Adrenal gland (tissue), 12 donors: Measurements from ENCODE around the gene SIRT6. TPM values are rescaled to one million over a fixed set of nuclear protein-coding genes. Genes with fewer than 3 reads are reported as not detected.
"Not testable (repeated sequence)": the region's sequence is repeated elsewhere in the genome, so short reads cannot be mapped to it uniquely, and the experiment has no call there.

Experiments used
- DNase-seq, 7 donors: peaks; one replicate each; pipeline ENCODE4 v3.0.0-alpha.2; 2019 to 2020
- H3K27ac ChIP-seq, 5 donors: fragments of 200-600 bp; sonication (generic) in 4 of 5; 1 replicate in 3 of 5; 2 replicates in 2 of 5; pipeline versions ENCODE4 v1.5.1 to v1.8.0; 2016 to 2020; ENCODE audit warnings: mild to moderate bottlenecking in 1 of 5
- H3K27me3 ChIP-seq: fragments of 200-600 bp; 2 replicates; pipeline ENCODE4 v1.8.0; 2021
- H3K36me3 ChIP-seq, 2 donors: fragments of 200-600 bp; replicated peaks in 1 of 2; 1 replicate in 1 of 2; 2 replicates in 1 of 2; pipeline versions ENCODE4 v1.5.1 to v1.8.0; 2018 to 2022
- H3K4me1 ChIP-seq, 2 donors: fragments of 200-600 bp; replicated peaks in 1 of 2; 1 replicate in 1 of 2; 2 replicates in 1 of 2; pipeline versions ENCODE4 v1.5.1 to v1.8.0; 2018 to 2021
- H3K4me3 ChIP-seq, 4 donors: fragments of 200-600 bp; sonication (generic) in 3 of 4; one replicate each; pipeline ENCODE4 v1.5.1; 2016 to 2018
- H3K9me3 ChIP-seq, 3 donors: fragments of 200-600 bp; sonication (generic) in 1 of 3; replicated peaks in 1 of 3; 1 replicate in 2 of 3; 2 replicates in 1 of 3; pipeline versions ENCODE4 v1.5.1 to v1.8.0; 2016 to 2021
- CTCF ChIP-seq, 6 experiments: fragments of 450-650 bp in 4 of 6; fragments of 200-600 bp in 2 of 6; sonication (generic) in 1 of 6; IDR thresholded peaks; 1 replicate in 5 of 6; 2 replicates in 1 of 6; pipeline versions ENCODE4 v1.5.1 to v1.8.0; 2016 to 2021; ENCODE audit warnings: antibody characterized with exemption in 6 of 6, mild to moderate bottlenecking in 2 of 6, moderate library complexity in 1 of 6
- POLR2A ChIP-seq, 2 donors: fragments of 450-650 bp; IDR thresholded peaks; one replicate each; pipeline ENCODE4 v1.6.1; 2017; ENCODE audit warnings: antibody characterized with exemption in 2 of 2, mild to moderate bottlenecking in 2 of 2, moderate library complexity in 1 of 2
- WGBS, 4 donors: extraction: QIAGEN DNeasy Blood & Tissue Kit in 2 of 4; methylation state at CpG; one replicate each; pipeline versions ENCODE4 v1.1.5 to v1.1.7; 2013 to 2017; 5-methylcytosine and 5-hydroxymethylcytosine counted together
- intact Hi-C, 2 donors: fragments of 100-400 bp; cut with DNase I; formaldehyde crosslinking; loops; one replicate each; pipeline versions ENCODE4 v1.14.1 to v1.15.0; 2022 to 2023
- polyA plus RNA-seq, 3 donors: library from polyadenylated mRNA; stranded (reverse); fragments of 200-250 nt in 2 of 3; fragments of 350-450 nt in 1 of 3; fragmentation: Illumina TruSeq in 1 of 3; extraction: RNeasy Lipid Tissue Mini Kit (QIAGEN cat#74804) in 1 of 3; gene quantifications; one replicate each; pipeline ENCODE4 v1.2.3, GENCODE V29; 2013 to 2014
- total RNA-seq, 9 donors: library from RNA; depleted of rRNA in 4 of 9; stranded (reverse); fragments of >200 nt in 4 of 9; fragments of 120-200 nt in 1 of 9; fragmentation: NEBNext Ultra II Directional in 1 of 9; extraction: Animal tissue kit (Norgen Biotek cat#: 25700) in 1 of 9; gene quantifications; one replicate each; pipeline versions ENCODE4 v1.1.0 to v1.2.4, GENCODE V29; 2013 to 2023
- donor health status: healthy with polysubstance abuse.
- donor health status: Bipolar disorder and iron deficiency.
- donor health status: DM: yes; HTN: yes; CAD: no.
- donor health status: DM: no; HTN: no; CAD: no.
- donor health status: DM: no; HTN: no; CAD: no.
- donor health status: DM: yes; HTN: yes; CAD: no.

Gene SIRT6
- total and polyA plus RNA-seq, 12 donors: 2.8 to 72.8 (median 25.1) TPM

DNA sequence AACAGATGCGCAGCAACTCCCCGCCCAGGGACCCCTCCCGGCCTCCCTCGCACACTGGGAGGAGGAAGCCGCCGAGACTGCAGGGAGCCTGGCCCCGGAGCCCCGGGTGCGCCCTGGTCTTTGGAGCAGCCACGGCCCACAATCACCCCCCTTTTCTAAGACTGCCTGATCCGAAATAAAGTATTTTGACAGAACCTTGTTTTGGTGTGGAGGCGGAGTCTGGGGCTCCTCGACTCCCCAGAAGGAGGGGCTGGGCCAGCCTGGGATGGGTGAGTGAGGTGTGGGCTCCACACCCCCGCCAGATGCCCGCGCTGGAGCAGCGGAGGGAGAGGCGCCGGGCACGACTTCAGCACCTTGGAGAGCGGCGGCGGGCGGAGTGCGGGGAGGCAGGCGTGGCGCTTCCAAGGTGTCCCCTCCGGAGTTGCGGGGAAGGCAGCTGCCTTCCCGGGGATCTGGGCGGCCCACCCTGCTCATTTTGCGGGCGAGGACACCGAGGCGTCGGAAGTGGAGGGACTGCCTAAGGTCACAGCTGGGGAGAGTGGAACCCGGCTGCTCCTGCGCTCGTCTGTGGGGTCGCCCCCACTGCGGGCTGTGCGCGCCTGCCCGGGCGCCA, 9.4 kb downstream of the SIRT6 start:
- Histone ChIP-seq H3K27ac (no peak overlapping the region), H3K36me3 (peaks cover 0 to 21% of the 10 kb centered on the region in 2 donors), H3K27me3 (no peaks in the 10 kb centered on the region), H3K4me1 (peaks cover 0 to 6% of the 10 kb centered on the region in 2 donors), H3K9me3 (no peaks in the 10 kb centered on the region), H3K4me3 (no peak overlapping the region)
- WGBS, 4 donors: 0 to 17% (median 4%) methylated on average over 13 to 45 of the region's 45 CpGs
- DNase-seq: peak in 6 of 7 donors; percentile 57 to 77 (median 67)
- no peak for TF ChIP-seq CTCF (IDR thresholded peaks at IDR 0.05)
- TF ChIP-seq POLR2A (IDR thresholded peaks at IDR 0.05): no peak
- intact Hi-C loops: no loop called here

GRCh38 chr19:4171676-4172075, 10.7 kb downstream of the SIRT6 start:
- Histone ChIP-seq H3K4me3 (no peak overlapping the region), H3K36me3 (peaks cover 0 to 12% of the 10 kb centered on the region in 2 donors), H3K9me3 (no peaks in the 10 kb centered on the region), H3K27ac (no peak overlapping the region), H3K27me3 (no peaks in the 10 kb centered on the region), H3K4me1 (peaks cover 0 to 6% of the 10 kb centered on the region in 2 donors)
- DNase-seq: no peak
- TF ChIP-seq POLR2A (IDR thresholded peaks at IDR 0.05) (no peak), CTCF (IDR thresholded peaks at IDR 0.05) (no peak)
- intact Hi-C loops: no loop called here
- 33 to 55% (median 52%) methylated on average over 6 to 22 of the region's 22 CpGs; no CpG with 5 or more reads in 1 of the 4 donors for WGBS, 4 donors

DNA sequence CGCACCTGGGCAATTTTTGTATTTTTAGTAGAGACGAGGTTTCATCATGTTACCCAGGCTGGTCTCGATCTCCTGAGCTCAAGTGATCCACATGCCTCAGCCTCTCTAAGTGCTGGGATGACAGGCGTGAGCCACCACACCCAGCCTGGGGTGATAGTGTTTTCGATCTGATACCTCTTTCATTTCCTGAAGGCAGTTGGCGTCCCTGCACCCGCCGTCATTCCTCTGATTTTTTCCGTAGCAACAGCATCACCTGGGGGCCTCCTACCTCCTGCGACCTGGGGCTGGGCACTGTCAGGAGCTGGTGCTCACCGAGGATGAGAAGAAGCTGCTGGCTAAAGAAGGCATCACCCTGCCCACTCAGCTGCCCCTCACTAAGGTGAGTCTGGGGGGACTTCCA, 18.1 kb downstream of the SIRT6 start:
- WGBS, 4 donors: 56 to 66% (median 59%) methylated on average over 11 of the region's 11 CpGs
- Histone ChIP-seq H3K36me3 (no peaks in the 10 kb centered on the region), H3K27ac (no peak overlapping the region), H3K4me1 (no peaks in the 10 kb centered on the region), H3K9me3 (no peaks in the 10 kb centered on the region), H3K4me3 (no peak overlapping the region), H3K27me3 (no peaks in the 10 kb centered on the region)
- intact Hi-C loops: no loop called here
- DNase-seq: no peak
- no peak for TF ChIP-seq POLR2A (IDR thresholded peaks at IDR 0.05)
- TF ChIP-seq CTCF (IDR thresholded peaks at IDR 0.05): no peak

DNA sequence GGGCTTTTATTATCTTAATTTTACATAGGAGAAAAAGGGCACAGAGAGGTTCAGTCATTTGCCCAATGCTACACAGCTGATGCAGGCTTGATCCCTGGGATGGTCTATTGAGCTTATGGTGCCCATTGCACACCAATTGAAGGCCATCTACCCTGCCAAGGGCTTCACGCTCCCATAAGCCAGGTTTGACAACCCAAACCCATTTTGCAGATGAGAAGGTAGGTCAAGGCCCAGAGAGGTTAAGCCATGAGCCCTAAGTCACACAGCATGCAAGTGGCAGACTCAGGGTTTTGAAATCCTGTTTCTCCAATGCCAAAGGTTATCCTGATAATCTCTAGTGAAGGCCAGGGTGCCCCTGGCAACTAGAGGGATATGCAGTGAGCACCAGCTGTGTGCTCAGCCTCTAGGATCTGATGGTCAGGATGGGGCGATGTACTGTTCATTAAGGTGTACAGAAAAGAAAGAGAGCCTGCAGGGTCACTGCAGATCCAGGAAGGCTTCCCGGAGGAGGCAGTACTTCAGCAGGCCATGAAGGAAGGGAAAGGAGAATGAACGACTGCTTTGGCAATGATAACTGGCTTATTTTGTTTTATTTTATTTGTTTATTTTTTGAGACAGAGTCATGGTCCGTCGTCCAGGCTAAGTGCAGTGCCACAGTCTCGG, 20.8 kb downstream of the SIRT6 start:
- Histone ChIP-seq H3K27ac (no peak overlapping the region), H3K9me3 (no peaks in the 10 kb centered on the region), H3K36me3 (no peaks in the 10 kb centered on the region), H3K27me3 (no peaks in the 10 kb centered on the region), H3K4me3 (no peak overlapping the region), H3K4me1 (no peaks in the 10 kb centered on the region)
- 64 to 77% (median 73%) methylated on average over 7 of the region's 7 CpGs for WGBS, 4 donors
- intact Hi-C loops: no loop called here
- DNase-seq: no peak
- no peak for TF ChIP-seq CTCF (IDR thresholded peaks at IDR 0.05)
- TF ChIP-seq POLR2A (IDR thresholded peaks at IDR 0.05): no peak

GRCh38 chr19:4157971-4158370, 24.4 kb downstream of the SIRT6 start:
- H3K27ac ChIP-seq, H3K27me3 ChIP-seq, H3K4me1 ChIP-seq, H3K4me3 ChIP-seq, H3K9me3 ChIP-seq, DNase-seq, H3K36me3 ChIP-seq, intact Hi-C loops: not testable (repeated sequence)
- WGBS, 4 donors: 47 to 73% (median 67%) methylated on average over 4 to 8 of the region's 8 CpGs
